HG02678 (cell line): Measurements from ENCODE around the gene UBE2D3.
"Not testable (repeated sequence)": the region's sequence is repeated elsewhere in the genome, so short reads cannot be mapped to it uniquely, and the experiment has no call there.

ENCODE experiments used
- ATAC-seq: cut with Tn5 transposase; IDR thresholded peaks from one replicate; pipeline ENCODE4 v1.9.1; 2021; ENCODE audit warnings: mild to moderate bottlenecking, moderate library complexity; ENCODE audit not compliant: unreplicated experiment

Gene UBE2D3

GRCh38 chr4:102826890-102827673 lies at the start of gene UBE2D3:
UBE2D3 (minus strand) TSS chr4:102827551; CDS start chr4:102826508, 1,043 bp downstream.
- ATAC-seq: peak; percentile 28

- no peak for ATAC-seq
Observed at GRCh38 chr4:102871772-102872171, 44.4 kb upstream of the UBE2D3 start.

- ATAC-seq: peak; percentile 25
Observed at GRCh38 chr4:102869569-102870197, 42.3 kb upstream of the UBE2D3 start.

GRCh38 chr4:102868781-102869568 lies 41.6 kb upstream of the UBE2D3 start, which contains the start of gene CISD2:
CISD2 (plus strand) TSS chr4:102868992; CDS start chr4:102869085, 93 bp downstream.
- peak; percentile 87 for ATAC-seq

GRCh38 chr4:102868153-102868780 lies 40.9 kb upstream of the UBE2D3 start:
- ATAC-seq: no peak

- ATAC-seq: no peak
Observed at GRCh38 chr4:102867278-102868152, 40.2 kb upstream of the UBE2D3 start.

GRCh38 chr4:102865327-102865726 lies 38.0 kb upstream of the UBE2D3 start:
- not testable (repeated sequence) for ATAC-seq

- ATAC-seq: no peak
Observed at GRCh38 chr4:102862747-102863146, 35.4 kb upstream of the UBE2D3 start.

- ATAC-seq: no peak
Observed at GRCh38 chr4:102862016-102862415, 34.7 kb upstream of the UBE2D3 start.

- no peak for ATAC-seq
Observed at GRCh38 chr4:102860611-102861324, 33.4 kb upstream of the UBE2D3 start.

- no peak for ATAC-seq
Observed at GRCh38 chr4:102858828-102859464, 31.6 kb upstream of the UBE2D3 start.

GRCh38 chr4:102850370-102850769 lies 23.0 kb upstream of the UBE2D3 start:
- ATAC-seq: no peak

GRCh38 chr4:102849579-102850104 lies 22.3 kb upstream of the UBE2D3 start:
- no peak for ATAC-seq

- no peak for ATAC-seq
Observed at GRCh38 chr4:102847687-102848086, 20.3 kb upstream of the UBE2D3 start.

- no peak for ATAC-seq
Observed at GRCh38 chr4:102843938-102844337, 16.6 kb upstream of the UBE2D3 start.

- no peak for ATAC-seq
Observed at GRCh38 chr4:102843273-102843672, 15.9 kb upstream of the UBE2D3 start.

- ATAC-seq: no peak
Observed at GRCh38 chr4:102842367-102842766, 15.0 kb upstream of the UBE2D3 start.

- no peak for ATAC-seq
Observed at GRCh38 chr4:102836596-102836995, 9.2 kb upstream of the UBE2D3 start.

GRCh38 chr4:102832667-102833066 lies 5.3 kb upstream of the UBE2D3 start:
- no peak for ATAC-seq
